CD14-positive monocyte (primary cell): ENCODE measurements around the gene ZFHX2. TPM values are rescaled to one million over a fixed set of nuclear protein-coding genes. Genes with fewer than 3 reads are reported as not detected.

Experiments
- DNase-seq, 3 donors: peaks; one replicate each; pipeline ENCODE4 v3.0.0-alpha.2; 2011 to 2022
- H2AFZ ChIP-seq: 2 replicates; pipeline ENCODE4 v1.6.0; 2012; ENCODE audit warnings: mild to moderate bottlenecking, low read depth, low read length, inconsistent platforms; ENCODE audit not compliant: insufficient read depth, poor library complexity, severe bottlenecking
- H3K27ac ChIP-seq, 2 donors: 1 replicate in 1 of 2; 2 replicates in 1 of 2; pipeline ENCODE4 v1.5.1; 2012 to 2013; ENCODE audit warnings: low read length in 2 of 2, control low read depth in 1 of 2, inconsistent platforms in 1 of 2, low read depth in 1 of 2, mild to moderate bottlenecking in 1 of 2
- H3K27me3 ChIP-seq, 2 donors: one replicate each; pipeline versions ENCODE4 v1.6.0 to v1.6.1; 2011 to 2013; ENCODE audit warnings: low read length in 2 of 2; ENCODE audit not compliant: control insufficient read depth in 2 of 2, insufficient read depth in 2 of 2
- H3K36me3 ChIP-seq, 2 donors: replicated peaks in 1 of 2; 1 replicate in 1 of 2; 2 replicates in 1 of 2; pipeline versions ENCODE4 v1.5.1 to v1.6.1; 2012 to 2013; ENCODE audit warnings: low read length in 2 of 2, control low read depth in 1 of 2, inconsistent platforms in 1 of 2, mild to moderate bottlenecking in 1 of 2; ENCODE audit not compliant: insufficient read depth in 2 of 2, control insufficient read depth in 1 of 2
- H3K4me1 ChIP-seq, 2 donors: 1 replicate in 1 of 2; 2 replicates in 1 of 2; pipeline versions ENCODE4 v1.5.1 to v1.6.1; 2012 to 2013; ENCODE audit warnings: low read length in 2 of 2, control low read depth in 1 of 2, inconsistent platforms in 1 of 2, mild to moderate bottlenecking in 1 of 2, moderate library complexity in 1 of 2; ENCODE audit not compliant: insufficient read depth in 2 of 2, control insufficient read depth in 1 of 2
- H3K4me2 ChIP-seq: replicated peaks from 2 replicates; pipeline ENCODE3; 2012; ENCODE audit warnings: low read length, moderate library complexity, mild to moderate bottlenecking; ENCODE audit not compliant: poor library complexity, severe bottlenecking; ENCODE audit errors: extremely low read depth
- H3K4me3 ChIP-seq, 3 experiments: fragments of 200-600 bp in 1 of 3; sonication (generic) in 1 of 3; replicated peaks in 1 of 3; 1 replicate in 2 of 3; 2 replicates in 1 of 3; pipeline ENCODE4 v1.5.1; 2011 to 2013; ENCODE audit warnings: low read length in 3 of 3, mild to moderate bottlenecking in 3 of 3, control low read depth in 2 of 3, low read depth in 2 of 3, inconsistent platforms in 1 of 3, moderate library complexity in 1 of 3
- H3K79me2 ChIP-seq: 2 replicates; pipeline ENCODE4 v1.6.0; 2012; ENCODE audit warnings: mild to moderate bottlenecking, control low read depth, inconsistent platforms, low read length, moderate library complexity; ENCODE audit not compliant: insufficient read depth
- H3K9ac ChIP-seq: 2 replicates; pipeline ENCODE4 v1.6.0; 2017; ENCODE audit warnings: low read length, mild to moderate bottlenecking; ENCODE audit not compliant: insufficient read depth, poor library complexity, severe bottlenecking
- H3K9me3 ChIP-seq, 2 donors: replicated peaks in 1 of 2; 1 replicate in 1 of 2; 2 replicates in 1 of 2; pipeline versions ENCODE4 v1.5.1 to v1.6.1; 2012 to 2013; ENCODE audit warnings: low read length in 2 of 2, control low read depth in 1 of 2; ENCODE audit not compliant: control insufficient read depth in 1 of 2, insufficient read depth in 1 of 2
- H4K20me1 ChIP-seq: 2 replicates; pipeline ENCODE4 v1.6.0; 2012; ENCODE audit warnings: mild to moderate bottlenecking, low read length, control low read depth, moderate library complexity; ENCODE audit not compliant: insufficient read depth
- H3K27ac Mint-ChIP-seq, 7 donors: one replicate each; pipeline ENCODE4 v1.8.0; 2020; ENCODE audit warnings: mild to moderate bottlenecking in 7 of 7, mixed read lengths in 7 of 7, moderate library complexity in 6 of 7, inconsistent platforms in 2 of 7
- H3K27me3 Mint-ChIP-seq, 3 donors: one replicate each; pipeline ENCODE4 v1.8.0; 2021 to 2022; ENCODE audit warnings: low read depth in 3 of 3, mild to moderate bottlenecking in 3 of 3, mixed read lengths in 3 of 3, moderate library complexity in 3 of 3, inconsistent platforms in 1 of 3
- H3K36me3 Mint-ChIP-seq, 2 donors: one replicate each; pipeline ENCODE4 v1.8.0; 2020; ENCODE audit warnings: mixed read lengths in 2 of 2, inconsistent platforms in 1 of 2, mild to moderate bottlenecking in 1 of 2
- H3K4me1 Mint-ChIP-seq: one replicate; pipeline ENCODE4 v1.8.0; 2020; ENCODE audit warnings: mild to moderate bottlenecking, mixed read lengths
- H3K4me3 Mint-ChIP-seq, 2 donors: one replicate each; pipeline ENCODE4 v1.8.0; 2020; ENCODE audit warnings: mild to moderate bottlenecking in 2 of 2, mixed read lengths in 2 of 2, moderate library complexity in 1 of 2
- H3K9me3 Mint-ChIP-seq, 7 donors: one replicate each; pipeline ENCODE4 v1.8.0; 2020 to 2022; ENCODE audit warnings: mixed read lengths in 7 of 7, mild to moderate bottlenecking in 6 of 7, moderate library complexity in 6 of 7, inconsistent platforms in 2 of 7
- CTCF ChIP-seq: fragments of 200-600 bp; IDR thresholded peaks from one replicate; pipeline ENCODE4 v1.8.0; 2022; ENCODE audit warnings: antibody characterized with exemption, mild to moderate bottlenecking
- WGBS: methylation state at CpG from one replicate; pipeline ENCODE4 v1.1.5; 2013; ENCODE audit warnings: missing lambda C conversion rate; ENCODE audit not compliant: insufficient coverage; 5-methylcytosine and 5-hydroxymethylcytosine counted together
- intact Hi-C, 2 donors: fragments of 100-400 bp; cut with micrococcal nuclease; formaldehyde crosslinking; loops; one replicate each; pipeline versions ENCODE4 v1.15.0 to v1.15.1; 2023
- polyA plus RNA-seq, 3 donors: library from polyadenylated mRNA; depleted of rRNA in 1 of 3; unstranded in 2 of 3; stranded (reverse) in 1 of 3; fragments of 300-500 nt in 2 of 3; fragments of >200 nt in 1 of 3; fragmentation: Illumina TruSeq in 2 of 3; gene quantifications; 1 replicate in 2 of 3; 2 replicates in 1 of 3; pipeline ENCODE4 v1.2.3, GENCODE V29; 2012 to 2021

ZFHX2 gene
- polyA plus RNA-seq, 3 donors: 0.01 to 0.07 TPM; not detected in 1

- Histone ChIP-seq H2AFZ (no peak overlapping the region), H3K27ac (no peak overlapping the region), H3K9me3 (no peaks in the 10 kb centered on the region), H3K79me2 (no peaks in the 10 kb centered on the region), H3K36me3 (no peaks in the 10 kb centered on the region), H3K9ac (no peak overlapping the region), H3K4me3 (no peak overlapping the region), H3K4me2 (no peak overlapping the region), H3K4me1 (no peaks in the 10 kb centered on the region), H3K27me3 (no peaks in the 10 kb centered on the region), H4K20me1 (no peaks in the 10 kb centered on the region)
- TF ChIP-seq CTCF: no peak
- intact Hi-C loops: no loop called here
- H3K27me3 Mint-ChIP-seq: no peaks in the 10 kb centered on the region
- no peak overlapping the region for H3K4me3 Mint-ChIP-seq
- peak overlapping the region in 2 of 7 donors; percentile 6 to 74 for H3K27ac Mint-ChIP-seq
- no peak for DNase-seq
- no CpG with 5 or more reads among the region's 2 CpGs for WGBS
- H3K4me1 Mint-ChIP-seq: peaks cover 6% of the 10 kb centered on the region
- H3K9me3 Mint-ChIP-seq: no peaks in the 10 kb centered on the region
- no peaks in the 10 kb centered on the region for H3K36me3 Mint-ChIP-seq
Observed at GRCh38 chr14:23494223-23494622, 57.3 kb downstream of the ZFHX2 start.

GRCh38 chr14:23492618-23493272, 58.8 kb downstream of the ZFHX2 start:
- Histone ChIP-seq H3K4me2 (no peak overlapping the region), H2AFZ (no peak overlapping the region), H4K20me1 (no peaks in the 10 kb centered on the region), H3K79me2 (no peaks in the 10 kb centered on the region), H3K36me3 (peaks cover 0 to 11% of the 10 kb centered on the region in 2 donors), H3K4me3 (no peak overlapping the region), H3K9ac (no peak overlapping the region), H3K4me1 (no peaks in the 10 kb centered on the region), H3K27ac (no peak overlapping the region), H3K27me3 (no peaks in the 10 kb centered on the region), H3K9me3 (no peaks in the 10 kb centered on the region)
- Mint-ChIP-seq H3K27ac (peak overlapping the region in 1 of 7 donors; percentile 45), H3K9me3 (no peaks in the 10 kb centered on the region), H3K4me3 (no peak overlapping the region), H3K36me3 (peaks cover 5 to 6% of the 10 kb centered on the region in 2 donors), H3K27me3 (no peaks in the 10 kb centered on the region), H3K4me1 (peaks cover 6% of the 10 kb centered on the region)
- TF ChIP-seq CTCF: no peak
- no peak for DNase-seq
- intact Hi-C loops: no loop called here
